Measurements from ENCODE around the gene TRIM9.

- TF ChIP-seq CTCF (IDR thresholded peaks at IDR 0.05) (no peak), EZH2 (IDR thresholded peaks at IDR 0.05) (no peak), EZH2phosphoT487 (IDR thresholded peaks at IDR 0.05) (no peak)
Measured at GRCh38 chr14:51092965-51093364, 1.9 kb downstream of the TRIM9 start.

Data from neural progenitor cell (in vitro differentiated cells).